ENCODE measurements around the gene ADNP.
"Not testable (repeated sequence)": the region's sequence is repeated elsewhere in the genome, so short reads cannot be mapped to it uniquely, and the experiment has no call there.

Gene ADNP

GRCh38 chr20:50886184-50886790 lies 45.0 kb downstream of the ADNP start:
- no peak overlapping the region for H3K4me3 Mint-ChIP-seq
- DNase-seq (ENCODE audit: low spot score in 2 of 2) (no peak), ATAC-seq (replicated peaks; ENCODE audit: extremely low read depth, poor library complexity, severe bottlenecking) (no peak)
- H3K36me3 Mint-ChIP-seq (ENCODE audit: insufficient read depth) = peaks cover 22% of the 10 kb centered on the region
- H3K4me1 Mint-ChIP-seq = no peaks in the 10 kb centered on the region
- no peaks in the 10 kb centered on the region for H3K9me3 Mint-ChIP-seq
- no peaks in the 10 kb centered on the region for H3K27me3 Mint-ChIP-seq
- no peak overlapping the region for H3K27ac Mint-ChIP-seq (ENCODE audit: low read depth)

- ATAC-seq (replicated peaks; ENCODE audit: extremely low read depth, poor library complexity, severe bottlenecking) (no peak), DNase-seq (ENCODE audit: low spot score in 2 of 2) (no peak)
- Mint-ChIP-seq H3K27ac (ENCODE audit: low read depth) (no peak overlapping the region), H3K36me3 (ENCODE audit: insufficient read depth) (peaks cover 20% of the 10 kb centered on the region), H3K4me3 (no peak overlapping the region), H3K9me3 (no peaks in the 10 kb centered on the region), H3K27me3 (no peaks in the 10 kb centered on the region), H3K4me1 (no peaks in the 10 kb centered on the region)
Measured at GRCh38 chr20:50885781-50886180, 45.5 kb downstream of the ADNP start.

- Mint-ChIP-seq H3K4me1 (no peaks in the 10 kb centered on the region), H3K27me3 (no peaks in the 10 kb centered on the region), H3K27ac (ENCODE audit: low read depth) (no peak overlapping the region), H3K36me3 (ENCODE audit: insufficient read depth) (peaks cover 17% of the 10 kb centered on the region), H3K4me3 (no peak overlapping the region), H3K9me3 (no peaks in the 10 kb centered on the region)
- no peak for ATAC-seq (replicated peaks; ENCODE audit: extremely low read depth, poor library complexity, severe bottlenecking)
- DNase-seq (ENCODE audit: low spot score in 2 of 2) = no peak
Measured at GRCh38 chr20:50885068-50885467, 46.2 kb downstream of the ADNP start.

DNA sequence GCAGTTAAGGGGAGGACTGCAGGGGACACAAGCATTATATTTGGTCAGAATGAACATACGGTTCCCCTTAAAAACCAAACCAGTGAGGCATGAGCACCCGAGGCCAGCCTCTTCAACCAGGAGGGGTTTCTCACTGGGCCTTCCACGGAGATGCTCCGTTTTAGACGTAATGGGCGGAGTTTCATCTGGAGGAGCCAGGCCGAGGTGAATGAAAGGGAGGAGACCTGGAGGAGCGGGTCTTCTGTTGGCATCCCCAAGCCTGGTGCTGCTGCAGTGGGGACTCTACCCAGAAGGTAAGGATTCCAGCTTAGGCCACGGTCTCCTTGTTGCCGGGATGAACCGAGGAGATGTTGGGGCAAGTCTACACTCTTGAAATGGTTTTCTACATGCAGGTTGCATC lies 47.4 kb downstream of the ADNP start:
- Mint-ChIP-seq H3K27ac (ENCODE audit: low read depth) (no peak overlapping the region), H3K27me3 (no peaks in the 10 kb centered on the region), H3K4me1 (no peaks in the 10 kb centered on the region), H3K4me3 (no peak overlapping the region), H3K9me3 (no peaks in the 10 kb centered on the region), H3K36me3 (ENCODE audit: insufficient read depth) (peaks cover 10% of the 10 kb centered on the region)
- DNase-seq (ENCODE audit: low spot score in 2 of 2) (no peak), ATAC-seq (replicated peaks; ENCODE audit: extremely low read depth, poor library complexity, severe bottlenecking) (no peak)

DNA sequence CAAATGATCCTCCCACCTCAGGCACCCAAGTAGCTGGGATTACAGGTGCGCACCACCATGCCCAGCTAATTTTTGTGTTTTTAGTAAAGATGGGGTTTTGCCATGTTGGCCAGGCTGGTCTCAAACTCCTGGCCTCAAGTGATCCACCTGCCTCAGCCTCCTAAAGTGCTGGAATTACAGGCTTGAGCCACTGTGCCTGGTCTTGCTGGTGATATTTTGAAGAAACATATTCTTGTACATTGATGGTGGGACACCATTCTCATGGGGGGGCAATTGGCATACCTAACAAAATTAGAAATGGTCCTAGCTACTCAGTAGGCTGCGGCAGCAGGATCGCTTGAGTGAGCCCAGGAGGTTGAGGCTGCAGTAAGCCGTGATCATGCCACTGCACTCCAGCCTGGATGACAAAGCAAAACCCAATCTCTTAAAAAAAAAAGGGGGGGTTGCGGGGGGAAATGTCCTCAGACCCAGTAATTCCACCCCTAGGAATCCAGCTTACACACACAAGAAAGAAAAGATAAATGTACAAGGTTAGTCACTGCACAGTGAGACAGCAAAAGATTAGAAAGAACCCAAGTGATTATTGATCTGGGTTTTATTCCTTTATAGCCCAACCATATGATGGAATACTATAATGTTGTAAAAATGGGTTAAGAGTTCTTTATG lies 49.3 kb downstream of the ADNP start:
- not testable (repeated sequence) for ATAC-seq (replicated peaks; ENCODE audit: extremely low read depth, poor library complexity, severe bottlenecking); DNase-seq (ENCODE audit: low spot score in 2 of 2); H3K27me3 Mint-ChIP-seq; H3K36me3 Mint-ChIP-seq (ENCODE audit: insufficient read depth); H3K27ac Mint-ChIP-seq (ENCODE audit: low read depth); H3K9me3 Mint-ChIP-seq; H3K4me1 Mint-ChIP-seq; H3K4me3 Mint-ChIP-seq

- H3K27me3 Mint-ChIP-seq = no peaks in the 10 kb centered on the region
- H3K36me3 Mint-ChIP-seq (ENCODE audit: insufficient read depth) = peaks cover 8% of the 10 kb centered on the region
- DNase-seq (ENCODE audit: low spot score in 2 of 2) (no peak), ATAC-seq (replicated peaks; ENCODE audit: extremely low read depth, poor library complexity, severe bottlenecking) (no peak)
- no peak overlapping the region for H3K27ac Mint-ChIP-seq (ENCODE audit: low read depth)
- no peaks in the 10 kb centered on the region for H3K9me3 Mint-ChIP-seq
- H3K4me1 Mint-ChIP-seq = no peaks in the 10 kb centered on the region
- H3K4me3 Mint-ChIP-seq = no peak overlapping the region
Measured at GRCh38 chr20:50879649-50880550, 51.3 kb downstream of the ADNP start.

GRCh38 chr20:50877232-50877743 lies 53.9 kb downstream of the ADNP start:
- no peak overlapping the region for H3K4me3 Mint-ChIP-seq
- no peaks in the 10 kb centered on the region for H3K27me3 Mint-ChIP-seq
- no peak for DNase-seq (ENCODE audit: low spot score in 2 of 2)
- no peaks in the 10 kb centered on the region for H3K9me3 Mint-ChIP-seq
- no peaks in the 10 kb centered on the region for H3K4me1 Mint-ChIP-seq
- peaks cover 10% of the 10 kb centered on the region for H3K36me3 Mint-ChIP-seq (ENCODE audit: insufficient read depth)
- no peak overlapping the region for H3K27ac Mint-ChIP-seq (ENCODE audit: low read depth)
- no peak for ATAC-seq (replicated peaks; ENCODE audit: extremely low read depth, poor library complexity, severe bottlenecking)

GRCh38 chr20:50876816-50877215 lies 54.4 kb downstream of the ADNP start:
- H3K9me3 Mint-ChIP-seq = no peaks in the 10 kb centered on the region
- no peaks in the 10 kb centered on the region for H3K27me3 Mint-ChIP-seq
- H3K36me3 Mint-ChIP-seq (ENCODE audit: insufficient read depth) = peaks cover 10% of the 10 kb centered on the region
- H3K4me3 Mint-ChIP-seq = no peak overlapping the region
- no peak for ATAC-seq (replicated peaks; ENCODE audit: extremely low read depth, poor library complexity, severe bottlenecking)
- H3K4me1 Mint-ChIP-seq = no peaks in the 10 kb centered on the region
- DNase-seq (ENCODE audit: low spot score in 2 of 2) = no peak
- H3K27ac Mint-ChIP-seq (ENCODE audit: low read depth) = no peak overlapping the region

DNA sequence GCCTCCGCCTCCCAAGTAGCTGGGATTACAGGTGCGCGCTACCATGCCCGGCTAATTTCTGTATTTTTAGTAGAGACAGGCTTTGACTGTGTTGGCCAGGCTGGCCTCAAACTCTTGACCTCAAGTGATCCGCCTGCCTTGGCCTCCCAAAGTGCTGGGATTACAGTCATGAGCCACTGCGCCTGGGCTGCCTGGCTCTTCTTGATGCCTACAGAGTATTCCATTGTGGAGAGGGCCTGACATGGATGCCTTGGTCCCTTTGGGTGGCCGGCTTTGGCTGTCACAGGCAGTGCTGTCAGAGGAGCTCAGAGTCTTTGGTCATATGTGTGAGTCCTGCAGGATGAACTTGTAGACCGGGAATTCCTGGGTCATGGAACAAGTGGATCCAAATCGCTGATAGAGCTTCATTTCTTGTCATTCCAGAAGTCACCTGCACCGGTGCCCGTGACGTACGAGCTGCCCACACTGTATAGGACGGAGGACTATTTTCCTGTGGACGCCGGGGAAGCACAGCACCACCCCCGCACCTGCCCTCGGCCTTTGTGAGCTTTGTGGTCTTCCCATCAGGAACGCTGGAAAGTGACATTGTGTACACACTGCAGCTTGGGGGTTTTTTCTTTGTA lies 55.1 kb downstream of the ADNP start:
- Mint-ChIP-seq H3K4me3 (no peak overlapping the region), H3K4me1 (no peaks in the 10 kb centered on the region), H3K9me3 (no peaks in the 10 kb centered on the region), H3K27me3 (no peaks in the 10 kb centered on the region), H3K36me3 (ENCODE audit: insufficient read depth) (peaks cover 10% of the 10 kb centered on the region), H3K27ac (ENCODE audit: low read depth) (no peak overlapping the region)
- ATAC-seq (replicated peaks; ENCODE audit: extremely low read depth, poor library complexity, severe bottlenecking) = no peak
- no peak for DNase-seq (ENCODE audit: low spot score in 2 of 2)

DNA sequence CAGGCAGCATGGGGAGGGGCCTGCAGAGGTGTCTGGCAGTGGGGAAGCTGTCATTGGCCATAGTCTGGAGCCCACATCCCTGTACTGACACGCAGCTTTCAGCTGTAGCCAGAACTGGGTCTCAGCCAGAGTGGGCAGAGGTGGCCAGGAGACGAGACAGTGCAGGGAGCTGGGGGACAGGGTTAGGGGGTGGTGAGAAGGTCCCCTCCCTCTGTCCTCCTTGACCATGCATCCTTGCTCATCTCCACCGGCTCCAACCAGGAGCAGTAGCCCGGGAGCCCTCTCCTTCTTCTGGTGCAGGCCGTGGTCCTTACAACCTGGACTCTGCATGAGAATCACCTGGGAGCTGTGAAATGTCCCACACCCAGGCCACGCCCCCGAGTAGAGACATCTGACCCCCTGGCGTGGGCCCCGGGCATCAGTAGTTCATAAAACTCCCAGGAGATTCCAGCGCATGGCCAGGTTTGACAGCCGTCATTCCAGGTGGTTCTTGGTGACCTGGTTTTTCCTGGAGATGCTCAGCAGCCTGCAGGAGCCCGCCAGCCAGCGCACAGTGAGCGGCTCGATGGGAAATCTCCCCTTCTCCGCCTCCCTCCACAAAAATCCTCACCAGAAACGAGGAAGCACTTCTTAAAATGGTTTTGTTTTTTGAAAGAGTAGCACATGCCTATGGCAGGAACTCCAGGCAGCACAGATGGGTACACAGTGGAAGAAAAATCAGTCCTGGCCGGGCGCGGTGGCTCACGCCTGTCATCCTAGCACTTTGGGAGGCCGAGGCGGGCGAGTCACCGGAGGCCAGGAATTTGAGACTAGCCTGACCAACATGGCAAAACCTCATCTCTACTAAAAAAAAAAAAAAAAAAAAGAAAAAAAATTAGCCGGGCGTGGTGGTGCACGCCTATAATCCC lies 56.2 kb downstream of the ADNP start:
- ATAC-seq (replicated peaks; ENCODE audit: extremely low read depth, poor library complexity, severe bottlenecking) (no peak), DNase-seq (ENCODE audit: low spot score in 2 of 2) (no peak)
- Mint-ChIP-seq H3K9me3 (no peaks in the 10 kb centered on the region), H3K27ac (ENCODE audit: low read depth) (no peak overlapping the region), H3K36me3 (ENCODE audit: insufficient read depth) (peaks cover 12% of the 10 kb centered on the region), H3K27me3 (no peaks in the 10 kb centered on the region), H3K4me1 (no peaks in the 10 kb centered on the region), H3K4me3 (no peak overlapping the region)

GRCh38 chr20:50874111-50874757 lies 57.0 kb downstream of the ADNP start:
- DNase-seq (ENCODE audit: low spot score in 2 of 2) (no peak), ATAC-seq (replicated peaks; ENCODE audit: extremely low read depth, poor library complexity, severe bottlenecking) (no peak)
- Mint-ChIP-seq H3K36me3 (ENCODE audit: insufficient read depth) (peaks cover 12% of the 10 kb centered on the region), H3K9me3 (no peaks in the 10 kb centered on the region), H3K27me3 (no peaks in the 10 kb centered on the region), H3K4me1 (no peaks in the 10 kb centered on the region), H3K4me3 (no peak overlapping the region), H3K27ac (ENCODE audit: low read depth) (no peak overlapping the region)

Measured in central memory CD8-positive, alpha-beta T cell (primary cell).